Nephron progenitor cell (in vitro differentiated cells): ENCODE measurements around the gene DLG5.

Experiments used
- DNase-seq: peaks from one replicate; pipeline ENCODE4 v3.0.0; 2021
- H3K27ac Mint-ChIP-seq: 2 replicates; pipeline ENCODE4 v1.8.0; 2021; ENCODE audit warnings: mild to moderate bottlenecking, moderate library complexity, mixed read lengths
- H3K27me3 Mint-ChIP-seq: 2 replicates; pipeline ENCODE4 v1.8.0; 2021; ENCODE audit warnings: mild to moderate bottlenecking, low read depth, mixed read lengths; ENCODE audit not compliant: poor library complexity
- H3K36me3 Mint-ChIP-seq: 2 replicates; pipeline ENCODE4 v1.8.0; 2021; ENCODE audit warnings: low read depth, mixed read lengths
- H3K4me1 Mint-ChIP-seq: 2 replicates; pipeline ENCODE4 v1.8.0; 2021; ENCODE audit warnings: mixed read lengths
- H3K4me3 Mint-ChIP-seq: 2 replicates; pipeline ENCODE4 v1.8.0; 2021; ENCODE audit warnings: mild to moderate bottlenecking, moderate library complexity, mixed read lengths
- H3K9me3 Mint-ChIP-seq: 2 replicates; pipeline ENCODE4 v1.8.0; 2021; ENCODE audit warnings: mild to moderate bottlenecking, moderate library complexity, mixed read lengths
- CTCF ChIP-seq: fragments of 200-600 bp; sonication (generic); IDR thresholded peaks from 2 replicates; pipeline ENCODE4 v1.5.0; 2021; ENCODE audit warnings: antibody characterized with exemption

Gene DLG5

GRCh38 chr10:77818378-77818777 lies 108.2 kb downstream of the DLG5 start:
- DNase-seq, result no peak
- Mint-ChIP-seq H3K27ac (no peak overlapping the region), H3K9me3 (no peaks in the 10 kb centered on the region), H3K27me3 (peaks cover 2% of the 10 kb centered on the region), H3K4me1 (no peaks in the 10 kb centered on the region), H3K4me3 (no peak overlapping the region), H3K36me3 (peaks cover 57% of the 10 kb centered on the region)
- TF ChIP-seq CTCF, result no peak

GRCh38 chr10:77817541-77817940 lies 109.0 kb downstream of the DLG5 start:
- peaks cover 2% of the 10 kb centered on the region for H3K27me3 Mint-ChIP-seq
- DNase-seq, result no peak
- H3K27ac Mint-ChIP-seq, result peak overlapping the region; percentile 57
- no peaks in the 10 kb centered on the region for H3K9me3 Mint-ChIP-seq
- no peak overlapping the region for H3K4me3 Mint-ChIP-seq
- no peak for TF ChIP-seq CTCF
- H3K36me3 Mint-ChIP-seq, result peaks cover 57% of the 10 kb centered on the region
- no peaks in the 10 kb centered on the region for H3K4me1 Mint-ChIP-seq

- TF ChIP-seq CTCF, result no peak
- Mint-ChIP-seq H3K4me1 (no peaks in the 10 kb centered on the region), H3K9me3 (no peaks in the 10 kb centered on the region), H3K4me3 (no peak overlapping the region), H3K27ac (peak overlapping the region; percentile 25), H3K27me3 (peaks cover 2% of the 10 kb centered on the region), H3K36me3 (peaks cover 51% of the 10 kb centered on the region)
- DNase-seq, result no peak
Measured at GRCh38 chr10:77816311-77816710, 110.2 kb downstream of the DLG5 start.

DNA sequence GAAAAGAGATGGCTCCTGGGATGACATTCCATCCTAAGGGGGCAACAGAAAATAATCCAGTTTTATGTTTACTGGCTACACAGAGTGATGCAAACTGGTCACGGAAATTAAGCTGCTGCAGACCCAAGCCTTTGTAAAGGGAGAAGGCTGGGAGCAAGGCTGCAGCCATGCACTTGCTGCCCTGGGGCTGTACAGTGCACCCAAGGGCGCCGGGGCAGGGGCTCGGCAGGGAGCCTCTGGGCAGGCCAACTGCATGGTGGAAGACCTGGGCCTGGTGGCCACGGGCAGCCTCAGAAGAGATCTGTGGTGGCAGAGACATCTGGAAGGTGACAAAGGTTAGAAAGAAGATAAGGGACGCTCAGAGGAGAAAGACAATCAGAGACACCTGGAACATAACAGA lies 113.8 kb downstream of the DLG5 start:
- Mint-ChIP-seq H3K9me3 (no peaks in the 10 kb centered on the region), H3K4me3 (no peak overlapping the region), H3K4me1 (no peaks in the 10 kb centered on the region), H3K27me3 (peaks cover 2% of the 10 kb centered on the region), H3K27ac (peak overlapping the region; percentile 66), H3K36me3 (peaks cover 54% of the 10 kb centered on the region)
- TF ChIP-seq CTCF, result no peak
- DNase-seq, result no peak

DNA sequence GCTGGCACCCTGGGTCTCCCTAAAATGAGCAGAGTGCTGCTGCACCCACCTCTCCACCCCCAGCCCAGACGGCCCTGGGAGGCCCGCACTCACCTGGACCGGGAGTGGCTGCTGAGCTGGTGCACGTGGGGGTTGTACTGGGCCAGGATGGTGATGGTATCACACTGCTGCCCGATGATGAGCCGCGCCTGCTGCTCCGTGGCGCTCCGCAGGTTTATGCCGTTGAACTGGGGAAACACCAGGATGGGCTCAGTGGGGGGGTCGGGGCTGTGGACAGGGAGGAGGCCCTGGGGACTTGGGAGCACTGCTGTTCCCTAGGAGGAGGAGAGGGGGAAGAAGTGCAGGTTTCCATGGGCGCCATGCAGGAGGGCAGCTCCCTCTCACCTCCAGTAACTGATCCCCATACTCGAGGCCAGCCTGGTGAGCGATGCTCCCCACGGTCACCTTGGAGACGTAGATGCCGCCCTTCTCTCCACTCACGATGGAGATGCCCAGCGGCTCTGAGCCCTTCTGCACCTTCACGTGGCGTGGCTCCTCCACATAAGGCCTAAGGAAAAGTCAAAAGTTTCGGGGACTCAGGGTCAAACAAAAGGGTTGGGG lies 114.6 kb downstream of the DLG5 start:
- Mint-ChIP-seq H3K9me3 (no peaks in the 10 kb centered on the region), H3K27me3 (no peaks in the 10 kb centered on the region), H3K4me3 (no peak overlapping the region), H3K27ac (no peak overlapping the region), H3K4me1 (no peaks in the 10 kb centered on the region), H3K36me3 (peaks cover 53% of the 10 kb centered on the region)
- TF ChIP-seq CTCF, result no peak
- DNase-seq, result no peak
